ENCODE measurements around the gene C11orf24. TPM values are rescaled to one million over a fixed set of nuclear protein-coding genes. Genes with fewer than 3 reads are reported as not detected.

C11orf24 gene
- total and polyA plus RNA-seq, 4 donors = 9.8 to 50.0 (median 29.6) TPM

DNA sequence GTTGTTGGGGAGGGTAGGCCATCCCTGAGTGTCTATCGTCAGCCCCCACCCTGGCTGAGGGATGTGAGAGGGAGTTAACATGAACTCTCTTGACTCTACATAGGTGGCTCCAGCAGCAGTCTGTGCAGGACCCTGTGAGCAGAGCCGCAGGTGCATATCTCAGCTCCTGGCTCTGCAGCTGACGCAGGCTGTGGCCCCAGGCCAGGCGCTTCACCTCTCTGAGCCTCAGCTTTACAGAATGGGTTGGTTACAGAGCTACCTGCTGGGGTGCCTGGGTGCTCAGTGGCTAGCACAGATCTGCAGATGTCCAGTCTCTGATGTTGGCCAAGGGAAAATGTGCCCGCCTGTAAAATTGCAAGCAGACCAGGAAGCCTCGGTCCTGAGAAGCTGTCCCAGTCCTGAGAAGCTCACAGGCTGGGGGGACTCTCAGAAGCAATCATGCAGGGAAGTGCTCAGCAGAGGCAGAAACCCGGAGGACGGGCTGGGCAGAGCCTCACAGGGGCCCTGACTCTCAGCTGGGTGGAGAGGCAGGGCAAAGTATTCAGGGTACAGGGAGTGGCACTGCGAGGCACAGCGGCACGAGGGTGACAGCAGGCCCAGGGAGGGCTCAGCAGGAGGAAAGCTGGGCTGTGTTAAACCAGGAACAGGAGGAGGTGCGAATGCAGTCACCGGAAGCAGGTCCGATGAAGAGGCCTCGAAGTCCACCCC lies 24.7 kb upstream of the C11orf24 start:
- DNase-seq (no peak), ATAC-seq (ENCODE audit: insufficient read depth, low FRiP score) (no peak)
- no peak for TF ChIP-seq CTCF (IDR thresholded peaks at IDR 0.05; ENCODE audit: control extremely low read depth, extremely low read depth)
- no peak overlapping the region for H3K9ac ChIP-seq (ENCODE audit: insufficient read depth in 1 of 2, low read length in 2 of 2)
- H3K4me1 ChIP-seq (ENCODE audit: control insufficient read depth in 5 of 5, insufficient read depth in 5 of 5, low read length in 5 of 5) = peaks cover 0 to 4% (median 3%) of the 10 kb centered on the region in 5 donors
- no peaks in the 10 kb centered on the region for H3K36me3 ChIP-seq (ENCODE audit: control insufficient read depth in 4 of 4, insufficient read depth in 4 of 4, low read length in 4 of 4)
- WGBS, 2 donors = 91 to 93% methylated on average over 15 of the region's 15 CpGs
- H3K9me3 ChIP-seq (ENCODE audit: control insufficient read depth in 4 of 4, insufficient read depth in 3 of 4, low read length in 3 of 4) = no peaks in the 10 kb centered on the region
- H3K27me3 ChIP-seq (ENCODE audit: control insufficient read depth in 3 of 3, insufficient read depth in 3 of 3, low read length in 2 of 3) = no peaks in the 10 kb centered on the region
- no peak overlapping the region for H3K4me3 ChIP-seq
- H3K27ac ChIP-seq (ENCODE audit: low read depth in 1 of 2, low read length in 1 of 2) = no peak overlapping the region

DNA sequence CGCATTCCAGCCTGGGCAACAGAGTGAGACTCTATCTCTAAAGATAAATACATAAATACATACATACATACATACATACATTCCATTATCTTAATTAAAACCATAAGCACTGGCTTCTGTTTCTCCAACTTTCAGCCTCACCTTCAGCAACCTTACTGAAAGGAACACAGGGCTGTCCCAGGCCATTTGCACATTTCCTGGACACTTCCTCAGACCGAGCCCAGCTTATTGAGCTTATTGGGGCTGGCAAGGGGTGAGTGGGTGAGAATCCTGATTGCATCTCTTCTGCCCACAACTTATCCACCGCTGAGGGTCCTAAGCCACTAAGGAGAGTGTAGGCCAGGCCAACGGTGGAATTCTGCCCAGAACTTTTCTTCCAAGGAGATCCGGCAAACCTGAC lies 24.2 kb upstream of the C11orf24 start:
- Histone ChIP-seq H3K9me3 (ENCODE audit: control insufficient read depth in 4 of 4, insufficient read depth in 3 of 4, low read length in 3 of 4) (no peaks in the 10 kb centered on the region), H3K9ac (ENCODE audit: insufficient read depth in 1 of 2, low read length in 2 of 2) (no peak overlapping the region), H3K36me3 (ENCODE audit: control insufficient read depth in 4 of 4, insufficient read depth in 4 of 4, low read length in 4 of 4) (no peaks in the 10 kb centered on the region), H3K27me3 (ENCODE audit: control insufficient read depth in 3 of 3, insufficient read depth in 3 of 3, low read length in 2 of 3) (no peaks in the 10 kb centered on the region), H3K27ac (ENCODE audit: low read depth in 1 of 2, low read length in 1 of 2) (no peak overlapping the region), H3K4me3 (no peak overlapping the region), H3K4me1 (ENCODE audit: control insufficient read depth in 5 of 5, insufficient read depth in 5 of 5, low read length in 5 of 5) (peaks cover 0 to 4% (median 3%) of the 10 kb centered on the region in 5 donors)
- WGBS, 2 donors = 86 to 90% methylated on average over 5 of the region's 5 CpGs
- ATAC-seq (ENCODE audit: insufficient read depth, low FRiP score) (no peak), DNase-seq (no peak)
- no peak for TF ChIP-seq CTCF (IDR thresholded peaks at IDR 0.05; ENCODE audit: control extremely low read depth, extremely low read depth)

- DNase-seq (no peak), ATAC-seq (ENCODE audit: insufficient read depth, low FRiP score) (no peak)
- 98 to 100% methylated on average over 1 of the region's 1 CpG for WGBS, 2 donors
- no peaks in the 10 kb centered on the region for H3K36me3 ChIP-seq (ENCODE audit: control insufficient read depth in 4 of 4, insufficient read depth in 4 of 4, low read length in 4 of 4)
- no peak overlapping the region for H3K9ac ChIP-seq (ENCODE audit: insufficient read depth in 1 of 2, low read length in 2 of 2)
- H3K4me3 ChIP-seq = no peak overlapping the region
- H3K9me3 ChIP-seq (ENCODE audit: control insufficient read depth in 4 of 4, insufficient read depth in 3 of 4, low read length in 3 of 4) = no peaks in the 10 kb centered on the region
- peaks cover 0 to 4% (median 3%) of the 10 kb centered on the region in 5 donors for H3K4me1 ChIP-seq (ENCODE audit: control insufficient read depth in 5 of 5, insufficient read depth in 5 of 5, low read length in 5 of 5)
- no peak for TF ChIP-seq CTCF (IDR thresholded peaks at IDR 0.05; ENCODE audit: control extremely low read depth, extremely low read depth)
- no peak overlapping the region for H3K27ac ChIP-seq (ENCODE audit: low read depth in 1 of 2, low read length in 1 of 2)
- no peaks in the 10 kb centered on the region for H3K27me3 ChIP-seq (ENCODE audit: control insufficient read depth in 3 of 3, insufficient read depth in 3 of 3, low read length in 2 of 3)
Measured at GRCh38 chr11:68295271-68295670, 23.5 kb upstream of the C11orf24 start.

- ATAC-seq (ENCODE audit: insufficient read depth, low FRiP score) = no peak
- 72 to 79% methylated on average over 2 of the region's 2 CpGs for WGBS, 2 donors
- H3K27ac ChIP-seq (ENCODE audit: low read depth in 1 of 2, low read length in 1 of 2) = no peak overlapping the region
Measured at GRCh38 chr11:68293708-68294107, 21.9 kb upstream of the C11orf24 start.

More at GRCh38 chr11:68293708-68294107, 21.9 kb upstream of the C11orf24 start:
- DNase-seq = no peak
- no peak overlapping the region for H3K4me3 ChIP-seq
- TF ChIP-seq CTCF (IDR thresholded peaks at IDR 0.05; ENCODE audit: control extremely low read depth, extremely low read depth) = no peak
- H3K4me1 ChIP-seq (ENCODE audit: control insufficient read depth in 5 of 5, insufficient read depth in 5 of 5, low read length in 5 of 5) = peaks cover 0 to 4% (median 3%) of the 10 kb centered on the region in 5 donors
- no peaks in the 10 kb centered on the region for H3K9me3 ChIP-seq (ENCODE audit: control insufficient read depth in 4 of 4, insufficient read depth in 3 of 4, low read length in 3 of 4)
- H3K27me3 ChIP-seq (ENCODE audit: control insufficient read depth in 3 of 3, insufficient read depth in 3 of 3, low read length in 2 of 3) = no peaks in the 10 kb centered on the region
- H3K36me3 ChIP-seq (ENCODE audit: control insufficient read depth in 4 of 4, insufficient read depth in 4 of 4, low read length in 4 of 4) = no peaks in the 10 kb centered on the region
- no peak overlapping the region for H3K9ac ChIP-seq (ENCODE audit: insufficient read depth in 1 of 2, low read length in 2 of 2)
